GM21723 (cell line): ENCODE results near the gene CRAMP1.

Experiments used
- ATAC-seq: cut with Tn5 transposase; IDR thresholded peaks from one replicate; pipeline ENCODE4 v1.9.1; 2021; ENCODE audit warnings: mild to moderate bottlenecking, moderate library complexity; ENCODE audit not compliant: unreplicated experiment

The CRAMP1 gene

GRCh38 chr16:1633310-1633709, 21.1 kb downstream of the CRAMP1 start:
- ATAC-seq = no peak

- ATAC-seq = no peak
These were observed 22.4 kb downstream of the CRAMP1 start for GRCh38 chr16:1634541-1634940.

- ATAC-seq = no peak
These were observed 22.9 kb downstream of the CRAMP1 start for GRCh38 chr16:1635070-1635469.

GRCh38 chr16:1637526-1637925, 25.4 kb downstream of the CRAMP1 start:
- no peak for ATAC-seq

- no peak for ATAC-seq
These were observed 26.6 kb downstream of the CRAMP1 start for GRCh38 chr16:1638757-1639156.

DNA sequence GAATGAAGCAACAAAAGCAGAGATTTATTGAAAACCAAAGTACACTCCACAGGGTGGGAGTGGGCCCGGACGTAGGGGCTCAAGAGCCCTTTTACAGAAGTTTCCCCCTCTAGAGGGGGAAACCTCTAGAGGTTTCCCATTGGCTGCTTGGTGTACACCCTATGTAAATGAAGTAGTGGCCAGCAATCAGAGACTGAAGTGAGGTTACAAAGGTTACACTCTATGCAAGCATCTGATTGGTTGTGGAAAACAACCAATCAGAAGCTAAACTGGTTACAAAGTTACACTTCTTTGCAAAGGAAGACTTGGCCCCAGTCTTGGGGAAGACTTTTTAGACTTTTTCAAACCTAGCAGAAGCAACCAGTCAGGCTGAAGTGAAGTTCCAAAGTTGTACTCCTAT, 27.1 kb downstream of the CRAMP1 start:
- no peak for ATAC-seq

GRCh38 chr16:1639860-1640259, 27.7 kb downstream of the CRAMP1 start:
- no peak for ATAC-seq

DNA sequence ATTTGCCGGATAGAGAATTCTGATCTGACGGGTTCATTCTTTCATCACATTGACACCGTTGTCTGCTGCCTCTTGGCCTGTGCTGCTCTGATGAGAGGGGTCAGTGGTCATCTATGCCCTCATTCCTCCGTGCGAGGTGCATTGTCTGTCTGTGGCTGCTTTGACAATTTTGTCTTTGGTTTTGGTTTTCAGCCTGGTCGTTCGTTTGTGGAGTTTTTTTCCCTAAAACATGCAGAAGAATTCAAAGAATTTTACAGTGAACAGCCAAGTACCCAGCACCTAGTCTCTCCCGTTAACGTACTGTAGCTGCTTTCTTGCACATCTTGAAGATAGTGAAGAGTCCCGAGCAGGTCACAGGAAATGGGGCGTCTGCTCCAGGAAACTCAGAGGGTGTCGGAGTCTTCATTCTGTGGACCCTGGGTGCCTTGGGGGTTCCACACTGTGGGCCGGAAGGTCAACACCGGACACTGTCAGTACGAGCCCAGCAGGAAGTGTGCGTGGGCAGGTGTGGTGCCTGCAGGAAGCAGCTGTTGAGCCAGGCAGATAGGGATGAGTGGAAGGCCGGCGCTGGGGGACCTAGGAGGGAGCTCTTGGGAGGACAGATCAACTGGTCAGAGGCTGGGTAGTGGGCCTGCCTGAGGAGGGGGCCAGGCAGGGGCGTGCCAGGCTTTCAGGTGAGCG, 28.2 kb downstream of the CRAMP1 start:
- no peak for ATAC-seq

GRCh38 chr16:1641261-1641660, 29.1 kb downstream of the CRAMP1 start:
- no peak for ATAC-seq

DNA sequence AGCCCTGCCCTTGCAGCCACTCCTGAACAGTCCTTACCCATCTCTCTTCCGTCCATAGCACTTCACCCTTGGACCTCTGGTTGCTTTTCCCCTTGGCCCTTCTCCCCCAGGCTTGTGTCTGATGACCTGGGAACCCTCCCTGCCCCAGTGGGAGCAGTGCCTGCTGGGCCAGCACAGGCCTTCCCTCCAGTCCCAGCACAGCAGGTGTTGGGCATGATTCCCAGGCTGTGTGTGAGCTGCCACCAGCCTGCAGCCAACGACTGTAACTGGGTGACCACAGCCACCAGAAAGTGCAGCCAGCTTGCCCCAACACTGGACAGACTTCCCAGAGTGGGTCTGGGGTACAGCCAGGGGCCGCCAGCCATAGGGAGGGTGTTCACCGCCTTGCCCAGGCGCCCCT, 30.0 kb downstream of the CRAMP1 start:
- no peak for ATAC-seq

GRCh38 chr16:1642753-1643152, 30.6 kb downstream of the CRAMP1 start:
- ATAC-seq = no peak

DNA sequence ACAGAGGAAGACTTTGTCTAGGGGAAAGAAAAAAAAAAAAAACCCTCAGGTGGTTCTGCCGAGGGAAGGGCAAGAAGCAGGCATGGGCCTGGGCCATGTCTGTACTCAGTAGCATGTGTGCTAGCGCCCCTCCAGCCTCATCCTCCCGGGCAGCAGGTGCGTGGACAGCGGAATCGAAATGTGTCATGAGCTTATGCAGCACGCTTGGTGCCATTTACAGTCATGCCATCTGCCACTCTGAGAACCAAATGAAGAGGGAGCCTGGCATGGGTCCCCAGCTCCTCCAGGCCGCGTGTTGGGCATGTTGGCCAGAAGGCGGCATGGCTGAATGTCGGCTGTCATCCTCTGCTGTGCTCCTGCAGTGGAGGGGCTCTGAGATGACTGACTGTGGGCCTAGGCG, 31.4 kb downstream of the CRAMP1 start:
- no peak for ATAC-seq

DNA sequence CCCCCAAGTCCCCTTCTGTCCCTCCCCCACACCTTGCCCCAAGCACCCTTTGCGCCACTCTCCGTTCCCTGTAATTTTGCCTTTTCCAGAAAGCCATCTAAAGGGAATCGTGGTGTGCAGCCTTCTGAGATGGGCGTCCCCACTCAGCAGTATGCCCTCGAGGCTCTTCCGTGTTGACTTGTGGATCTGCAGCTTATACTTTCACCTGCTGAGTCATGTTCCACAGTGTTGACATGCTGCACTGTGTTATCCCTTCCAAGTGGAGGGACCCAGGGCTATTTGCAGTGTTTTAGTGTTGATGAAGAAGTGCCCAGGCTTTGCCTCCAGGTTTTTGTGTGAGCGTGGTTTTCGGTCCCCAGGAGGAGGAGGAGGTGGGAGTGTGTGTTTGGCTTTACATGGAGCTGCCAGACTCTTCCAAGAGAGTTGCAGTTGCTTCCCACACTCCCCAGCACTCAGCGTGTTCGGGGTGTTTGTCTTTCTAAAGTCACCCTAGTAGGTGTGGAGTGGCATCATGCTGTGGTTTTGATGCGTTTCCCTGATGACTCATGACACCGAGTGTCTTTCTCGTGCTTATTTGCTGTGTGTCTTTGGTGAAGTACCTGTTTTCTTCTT, 33.9 kb downstream of the CRAMP1 start:
- ATAC-seq = no peak

DNA sequence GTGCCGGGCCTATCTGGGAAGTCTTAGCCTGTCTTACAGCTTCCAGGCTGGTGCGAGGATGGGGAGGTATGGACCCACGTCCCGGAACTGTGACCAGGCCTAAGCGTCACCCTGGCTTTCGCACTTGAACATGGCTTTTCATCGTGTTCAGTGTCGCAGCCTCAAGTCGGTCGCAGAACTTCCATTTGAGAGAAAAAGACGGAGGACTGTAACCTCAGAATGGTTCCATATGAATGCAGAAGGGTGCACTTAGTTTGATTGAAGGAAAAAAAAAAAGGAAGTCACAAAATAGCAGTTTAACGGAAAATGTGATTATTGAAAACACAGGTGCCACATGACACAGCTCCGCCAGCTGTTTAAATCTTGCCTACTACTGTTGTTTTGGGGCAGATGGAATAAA, 35.7 kb downstream of the CRAMP1 start:
- ATAC-seq = no peak

GRCh38 chr16:1650131-1650530, 38.0 kb downstream of the CRAMP1 start:
- no peak for ATAC-seq

DNA sequence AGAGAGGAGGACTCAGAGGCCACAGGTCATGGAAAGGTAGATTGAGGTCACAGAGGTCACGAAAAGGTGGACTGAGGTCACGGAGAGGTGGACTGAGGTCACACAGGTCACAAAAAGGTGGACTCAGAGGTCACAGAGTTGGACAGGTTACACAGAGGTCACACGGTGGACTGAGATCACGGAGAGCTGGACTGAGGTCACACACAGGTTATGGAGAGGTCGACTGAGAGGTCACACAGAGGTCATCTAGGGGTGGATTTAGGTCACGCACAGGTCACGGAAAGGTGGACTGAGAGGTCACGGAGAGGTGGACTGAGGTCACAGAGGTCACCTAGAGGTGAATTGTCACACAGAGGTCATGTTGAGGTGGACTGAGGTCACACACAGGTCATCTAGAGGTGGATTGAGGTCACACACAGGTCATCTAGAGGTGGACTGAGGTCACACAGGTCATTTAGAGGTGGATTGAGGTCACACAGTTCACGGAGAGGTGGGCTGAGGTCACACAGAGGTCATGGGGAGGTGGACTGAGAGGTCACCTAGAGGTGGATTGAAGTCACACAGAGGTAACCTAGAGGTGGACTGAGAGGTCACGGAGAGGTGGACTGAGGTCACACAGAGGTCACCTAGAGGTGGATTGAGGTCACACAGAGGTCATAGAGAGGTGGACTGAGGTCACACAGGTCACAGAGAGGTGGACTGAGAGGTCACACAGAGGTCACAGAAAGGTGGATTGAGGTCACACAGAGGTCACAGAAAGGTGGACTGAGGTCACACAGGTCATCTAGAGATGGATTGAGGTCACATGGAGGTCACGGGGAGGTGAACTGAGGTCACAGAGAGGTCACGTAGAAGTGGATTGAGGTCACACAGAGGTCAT, 39.2 kb downstream of the CRAMP1 start:
- ATAC-seq = no peak

DNA sequence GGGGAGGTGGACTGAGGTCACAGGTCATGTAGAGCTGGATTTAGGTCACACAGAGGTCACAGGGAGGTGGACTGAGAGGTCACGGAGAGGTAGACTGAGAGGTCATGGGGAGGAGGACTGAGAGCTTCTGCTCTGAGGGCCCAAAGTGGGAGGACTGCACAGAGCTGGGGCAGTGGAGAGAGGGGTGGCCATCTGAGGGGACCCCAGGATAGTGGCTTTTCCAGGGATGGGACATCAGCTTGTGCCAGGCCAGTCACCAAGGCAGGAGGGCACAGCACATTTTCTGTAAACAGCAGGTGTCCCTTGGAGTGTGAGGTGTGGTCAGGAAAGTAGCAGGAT, 39.8 kb downstream of the CRAMP1 start:
- ATAC-seq = no peak

DNA sequence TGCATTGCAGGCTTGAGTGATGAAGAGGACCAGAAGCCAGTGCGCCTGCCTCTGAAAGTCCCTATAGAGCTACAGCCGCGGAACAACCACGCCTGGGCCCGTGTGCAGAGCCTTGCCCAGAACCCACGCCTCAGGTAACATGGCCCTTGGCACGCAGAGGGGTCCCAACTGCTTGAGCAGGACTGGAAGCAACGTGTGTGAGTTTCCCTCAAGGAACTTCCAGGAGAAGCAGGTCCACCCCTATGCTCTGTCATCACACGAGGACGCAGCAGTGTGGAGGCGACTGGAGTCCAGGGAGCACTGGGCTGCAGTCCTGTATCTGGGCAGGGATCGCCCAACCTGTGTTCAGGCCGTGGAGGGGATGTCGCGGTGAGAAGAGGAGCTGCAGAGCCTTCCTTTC, 40.9 kb downstream of the CRAMP1 start:
- ATAC-seq = no peak

DNA sequence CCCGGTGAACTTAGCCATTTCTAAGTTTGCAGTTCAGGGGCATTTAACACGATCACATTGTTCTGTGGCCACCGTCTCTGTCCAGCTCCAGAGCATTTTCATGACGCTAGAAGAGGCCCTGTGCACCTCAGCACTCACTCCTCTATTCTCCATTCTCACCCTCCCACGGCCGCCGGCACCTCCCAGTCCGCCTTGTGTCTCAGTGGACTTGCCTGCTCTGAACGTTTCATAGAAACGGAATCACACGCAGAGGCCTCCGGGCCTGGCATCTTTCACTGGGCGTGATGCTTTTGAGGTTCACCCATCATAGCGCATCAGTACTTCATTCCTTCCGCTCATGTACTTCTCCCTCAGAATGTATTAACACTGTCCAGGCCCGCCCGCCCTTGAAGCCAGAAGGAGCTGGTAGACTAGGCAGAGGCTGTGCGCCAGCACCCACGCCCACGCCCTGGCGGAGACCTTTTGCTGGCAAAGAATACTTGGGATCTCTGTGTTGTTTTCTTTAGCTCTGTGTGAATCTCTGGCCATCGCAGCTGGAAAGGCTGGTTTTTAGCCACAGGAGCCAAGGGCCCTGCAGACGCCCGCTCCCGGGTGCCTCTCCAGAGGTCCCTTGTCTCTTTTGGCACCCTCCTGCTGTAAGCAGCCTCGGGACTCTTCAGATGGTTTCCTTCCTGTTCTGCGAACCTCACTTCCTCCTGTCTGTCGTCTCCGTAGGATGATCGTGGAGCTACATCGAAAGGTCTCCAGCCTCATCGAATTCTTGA, 42.5 kb downstream of the CRAMP1 start:
- no peak for ATAC-seq

DNA sequence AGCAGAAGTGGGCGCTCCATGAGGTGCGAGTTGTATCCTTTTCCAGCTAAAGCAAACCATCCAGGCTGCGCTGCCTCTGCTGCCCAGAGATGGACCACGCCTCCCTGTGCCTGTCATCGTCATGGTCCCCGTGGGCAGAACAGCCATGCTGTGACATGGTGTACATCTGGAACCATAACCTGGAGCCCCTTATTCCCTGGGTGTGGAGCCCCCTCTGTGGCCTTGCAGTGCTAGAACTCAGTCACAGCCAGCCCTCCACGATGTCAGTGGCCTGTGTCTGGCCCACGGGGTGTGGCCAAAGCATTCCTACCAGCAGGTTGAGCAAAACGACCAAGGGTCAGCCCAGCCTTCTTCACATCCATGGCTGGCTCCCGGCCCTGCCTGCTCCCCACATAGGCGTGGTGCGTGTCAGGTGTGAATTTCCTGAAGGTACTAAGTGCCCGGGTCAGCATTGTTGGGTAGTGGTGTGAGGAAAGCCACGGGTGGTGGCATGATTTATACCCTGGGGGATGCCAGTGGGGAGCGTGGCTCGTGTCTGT, 43.2 kb downstream of the CRAMP1 start:
- ATAC-seq = no peak
